Measurements from ENCODE around the gene CRYBA4. TPM values are rescaled to one million over a fixed set of nuclear protein-coding genes. Genes with fewer than 3 reads are reported as not detected.

CRYBA4 gene
- total RNA-seq, 1 donor = not detected

DNA sequence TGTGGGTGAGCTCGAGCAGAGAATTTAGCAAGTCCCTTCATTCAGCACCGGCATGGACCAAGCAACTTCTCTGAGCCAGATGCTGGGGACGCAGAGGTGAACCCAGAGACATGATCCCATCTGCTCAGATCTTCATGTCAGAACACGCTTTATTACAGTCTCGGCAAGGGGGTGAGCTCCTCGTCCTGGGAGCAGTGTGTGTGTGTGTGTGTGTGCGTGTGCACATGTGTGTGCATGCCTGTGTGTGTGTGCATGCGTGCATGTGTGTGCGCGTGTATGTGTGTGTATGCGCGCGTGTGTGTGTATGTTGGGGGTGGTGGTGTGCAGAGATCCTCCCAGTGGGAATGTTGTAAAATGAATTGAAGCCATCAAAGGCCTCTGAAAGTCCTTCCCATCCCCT is 45.4 kb downstream of the CRYBA4 start:
- TF ChIP-seq, protein P1, sequence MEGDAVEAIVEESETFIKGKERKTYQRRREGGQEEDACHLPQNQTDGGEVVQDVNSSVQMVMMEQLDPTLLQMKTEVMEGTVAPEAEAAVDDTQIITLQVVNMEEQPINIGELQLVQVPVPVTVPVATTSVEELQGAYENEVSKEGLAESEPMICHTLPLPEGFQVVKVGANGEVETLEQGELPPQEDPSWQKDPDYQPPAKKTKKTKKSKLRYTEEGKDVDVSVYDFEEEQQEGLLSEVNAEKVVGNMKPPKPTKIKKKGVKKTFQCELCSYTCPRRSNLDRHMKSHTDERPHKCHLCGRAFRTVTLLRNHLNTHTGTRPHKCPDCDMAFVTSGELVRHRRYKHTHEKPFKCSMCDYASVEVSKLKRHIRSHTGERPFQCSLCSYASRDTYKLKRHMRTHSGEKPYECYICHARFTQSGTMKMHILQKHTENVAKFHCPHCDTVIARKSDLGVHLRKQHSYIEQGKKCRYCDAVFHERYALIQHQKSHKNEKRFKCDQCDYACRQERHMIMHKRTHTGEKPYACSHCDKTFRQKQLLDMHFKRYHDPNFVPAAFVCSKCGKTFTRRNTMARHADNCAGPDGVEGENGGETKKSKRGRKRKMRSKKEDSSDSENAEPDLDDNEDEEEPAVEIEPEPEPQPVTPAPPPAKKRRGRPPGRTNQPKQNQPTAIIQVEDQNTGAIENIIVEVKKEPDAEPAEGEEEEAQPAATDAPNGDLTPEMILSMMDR (IDR thresholded peaks at IDR 0.05; ENCODE audit: insufficient read depth, low read length) = no peak
- DNase-seq (ENCODE audit: low read depth) = no peak
- H3K4me3 ChIP-seq (ENCODE audit: low read depth, low read length) = no peak overlapping the region

DNA sequence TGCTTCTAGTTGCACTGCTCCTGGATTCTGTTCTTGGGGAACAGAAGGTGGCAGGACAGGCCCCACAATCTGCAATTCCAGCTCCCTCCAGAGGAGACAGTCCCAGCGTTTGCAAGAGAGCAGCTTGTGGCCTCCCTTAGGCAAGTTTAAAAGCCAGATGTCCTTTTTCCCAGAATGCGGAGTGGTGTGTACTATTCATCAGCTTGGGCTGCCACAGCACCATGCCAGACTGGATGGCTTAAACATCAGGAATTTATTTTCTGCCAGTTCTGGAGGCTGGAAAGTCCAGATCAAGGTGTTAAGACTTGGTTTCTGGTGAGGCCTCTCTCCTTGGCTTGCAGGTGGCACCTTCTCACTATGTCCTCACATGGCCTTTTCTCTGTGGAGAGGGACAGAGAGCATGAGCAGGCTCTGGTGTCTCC is 47.3 kb downstream of the CRYBA4 start:
- TF ChIP-seq, protein P1 (IDR thresholded peaks at IDR 0.05; ENCODE audit: insufficient read depth, low read length) = peak; percentile 48
- no peak for DNase-seq (ENCODE audit: low read depth)
- H3K4me3 ChIP-seq (ENCODE audit: low read depth, low read length) = no peak overlapping the region

DNA sequence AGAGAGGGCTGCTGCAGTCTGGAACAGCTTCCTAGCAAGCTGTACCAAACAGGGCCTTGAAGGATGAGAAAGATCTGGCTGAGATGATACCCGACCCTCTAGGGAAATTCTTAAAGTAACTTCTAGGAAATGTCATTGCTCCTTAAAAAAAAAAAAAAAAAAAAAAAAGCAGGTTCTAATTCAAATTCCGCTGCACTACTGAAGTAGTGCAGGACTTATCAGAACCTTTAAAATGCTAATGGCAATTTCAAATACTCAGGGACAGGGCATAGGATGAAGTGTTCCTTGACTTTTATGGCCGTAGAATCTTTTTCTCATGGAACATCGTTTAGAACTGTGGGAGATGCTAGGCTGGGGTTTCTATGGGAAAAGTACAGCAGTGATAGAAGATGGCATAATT is 48.7 kb downstream of the CRYBA4 start:
- no peak for DNase-seq (ENCODE audit: low read depth)
- H3K4me3 ChIP-seq (ENCODE audit: low read depth, low read length) = no peak overlapping the region
- TF ChIP-seq, protein P1 (IDR thresholded peaks at IDR 0.05; ENCODE audit: insufficient read depth, low read length) = no peak

DNA sequence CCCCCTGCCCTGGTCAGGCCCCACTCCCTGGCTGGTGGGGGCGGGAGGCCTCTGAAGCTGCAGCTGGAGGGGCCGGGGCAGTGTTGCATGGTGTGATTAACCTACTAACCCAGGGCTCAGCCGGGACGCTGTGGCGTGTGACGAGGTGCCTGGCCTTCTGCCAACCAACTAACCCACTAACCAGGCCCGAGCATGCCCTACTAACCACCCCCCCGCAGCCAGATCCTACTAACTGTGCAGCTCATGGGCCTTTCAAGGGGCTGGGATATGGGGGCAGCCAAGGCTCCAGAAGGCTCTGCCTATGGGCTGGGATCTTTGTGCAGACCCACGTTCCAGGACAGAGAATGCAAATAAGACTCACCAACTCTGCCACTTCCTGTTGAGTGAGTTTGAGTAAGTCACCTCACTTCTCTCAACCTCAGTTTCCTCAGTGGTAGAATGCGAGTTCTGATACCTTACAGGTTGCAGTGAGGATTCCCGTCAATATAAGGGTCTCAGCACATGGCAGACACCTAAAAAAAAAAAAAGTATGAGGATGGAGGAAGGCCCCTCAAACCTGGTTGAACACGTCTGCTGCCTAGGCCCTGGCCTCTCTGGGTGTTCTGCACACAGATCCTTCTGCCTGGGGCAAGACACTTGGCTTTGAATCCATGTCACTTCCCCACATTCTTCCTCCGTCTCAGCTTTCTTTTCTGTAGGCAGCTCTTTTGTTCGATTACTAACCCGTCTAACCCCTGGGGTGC is 49.7 kb downstream of the CRYBA4 start:
- TF ChIP-seq, protein P1 (IDR thresholded peaks at IDR 0.05; ENCODE audit: insufficient read depth, low read length) = no peak
- no peak for DNase-seq (ENCODE audit: low read depth)
- no peak overlapping the region for H3K4me3 ChIP-seq (ENCODE audit: low read depth, low read length)

DNA sequence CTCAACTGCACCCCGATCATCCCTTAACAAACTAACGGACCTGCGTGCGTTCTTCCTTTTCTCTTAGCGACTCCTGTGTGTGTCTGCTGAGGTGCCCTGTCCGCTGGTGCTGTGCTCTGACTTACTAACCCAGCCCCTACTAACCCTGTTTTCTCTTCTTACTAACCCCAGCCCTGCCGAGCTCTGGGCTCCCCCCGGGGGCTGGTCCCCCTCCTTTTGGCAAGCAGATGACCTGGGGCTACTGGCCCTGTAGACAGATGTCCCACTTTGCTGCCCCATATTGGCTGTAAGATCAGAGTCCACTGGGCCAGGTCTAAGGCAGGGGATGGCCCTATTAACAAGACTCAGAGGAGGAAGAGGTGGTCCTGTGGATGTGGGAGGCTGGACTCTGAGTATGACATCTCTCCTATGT is 50.3 kb downstream of the CRYBA4 start:
- TF ChIP-seq, protein P1 (IDR thresholded peaks at IDR 0.05; ENCODE audit: insufficient read depth, low read length) = no peak
- H3K4me3 ChIP-seq (ENCODE audit: low read depth, low read length) = peak overlapping the region; percentile 79
- DNase-seq (ENCODE audit: low read depth) = no peak

DNA sequence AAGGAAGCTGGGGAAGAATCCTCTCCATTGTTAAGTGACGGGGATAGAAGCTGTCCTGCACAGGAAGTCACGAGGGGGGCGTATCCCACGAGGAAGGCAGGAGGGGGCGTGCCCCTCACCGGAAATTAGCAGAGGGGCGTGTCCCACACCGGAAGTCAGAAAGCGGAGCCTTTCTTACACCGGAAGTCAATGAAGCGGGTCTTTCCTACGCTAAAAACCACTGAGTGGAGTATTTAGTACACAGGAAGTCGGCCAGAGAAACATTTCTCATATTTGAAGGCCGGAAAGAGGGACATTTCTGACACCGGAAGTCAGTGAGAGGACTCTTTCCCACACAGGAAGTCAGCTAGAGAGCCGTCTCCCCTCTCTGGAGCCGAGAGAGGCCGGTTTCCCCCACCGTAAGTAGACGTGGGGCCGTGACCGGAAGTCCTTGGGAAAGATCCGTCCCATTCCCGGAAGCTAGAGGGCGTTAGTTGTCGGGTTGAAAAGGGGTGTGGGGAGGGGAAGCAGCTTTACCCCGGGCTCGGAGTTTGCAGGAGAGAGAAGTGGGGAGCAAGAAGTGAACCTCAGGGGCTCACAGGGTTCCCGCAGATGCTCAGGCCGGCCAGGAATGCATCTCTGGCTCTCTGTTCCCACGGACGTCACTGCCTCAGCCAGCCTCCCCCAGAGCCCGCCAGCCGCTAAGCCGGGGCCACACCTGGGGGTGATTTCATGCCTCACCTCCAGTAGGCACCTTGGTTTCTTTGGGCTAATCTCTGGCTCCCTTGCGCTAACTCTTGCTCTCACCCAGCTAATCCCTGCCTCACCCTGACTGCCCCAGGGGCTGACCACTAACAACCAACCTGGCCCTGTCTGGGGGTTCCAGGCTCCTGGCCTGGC is 51.1 kb downstream of the CRYBA4 start:
- DNase-seq (ENCODE audit: low read depth) = peak; percentile 96
- H3K4me3 ChIP-seq (ENCODE audit: low read depth, low read length) = peak overlapping the region; percentile 79
- TF ChIP-seq, protein P1 (IDR thresholded peaks at IDR 0.05; ENCODE audit: insufficient read depth, low read length) = peak; percentile 53

Measured in fibroblast of the aortic adventitia (primary cell).